Measurements from ENCODE around the gene DICER1.

Gene DICER1

DNA sequence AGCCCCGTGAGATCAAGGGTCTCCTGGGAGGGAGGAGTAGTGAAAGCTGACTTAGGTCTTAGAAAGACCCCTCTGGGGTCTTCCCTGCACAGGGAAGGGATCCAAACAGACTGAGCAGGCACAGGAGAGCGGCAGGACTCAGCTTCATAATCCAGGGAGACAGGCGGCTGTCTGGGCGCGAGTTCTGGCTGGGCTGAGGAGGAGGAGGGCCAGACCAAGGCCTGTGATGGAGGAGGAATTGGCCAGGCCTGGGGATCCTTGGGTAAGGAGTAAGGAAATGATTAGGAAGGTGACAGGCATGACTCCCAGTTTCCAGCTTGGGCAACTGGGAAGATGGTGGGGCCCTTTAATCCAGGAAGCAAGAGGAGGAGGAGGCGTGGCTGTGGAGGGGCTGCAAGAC lies 93.1 kb downstream of the DICER1 start:
- in situ Hi-C loops (cut with HindIII; ENCODE audit: low sequenced_read_pairs) = loop anchor here (5.0 kb wide), 1 partner anchor 37 kb away; no protein-coding TSS in a partner anchor

DNA sequence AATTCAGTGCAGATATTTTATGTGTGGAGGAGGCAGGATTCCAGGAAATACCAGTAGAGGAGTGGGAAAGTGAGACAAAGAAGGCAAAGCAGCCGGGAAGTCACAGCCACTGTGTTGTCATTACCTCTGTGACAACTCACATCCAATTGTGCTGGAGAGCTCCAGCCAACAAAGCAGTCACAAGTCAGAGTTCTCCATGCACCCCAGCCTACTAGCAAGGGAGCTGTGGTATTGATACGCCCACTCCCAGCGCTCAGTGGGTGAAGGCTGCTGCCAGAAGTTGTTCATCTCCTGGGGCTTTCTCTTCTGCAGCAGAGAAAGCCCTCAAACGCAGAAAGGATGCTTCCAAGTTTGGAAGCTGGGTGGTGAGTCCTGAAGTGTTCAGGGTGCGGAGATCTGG lies 93.9 kb downstream of the DICER1 start:
- in situ Hi-C loops (cut with HindIII; ENCODE audit: low sequenced_read_pairs) = loop anchor here (5.0 kb wide), 1 partner anchor 36 kb away; no protein-coding TSS in a partner anchor

DNA sequence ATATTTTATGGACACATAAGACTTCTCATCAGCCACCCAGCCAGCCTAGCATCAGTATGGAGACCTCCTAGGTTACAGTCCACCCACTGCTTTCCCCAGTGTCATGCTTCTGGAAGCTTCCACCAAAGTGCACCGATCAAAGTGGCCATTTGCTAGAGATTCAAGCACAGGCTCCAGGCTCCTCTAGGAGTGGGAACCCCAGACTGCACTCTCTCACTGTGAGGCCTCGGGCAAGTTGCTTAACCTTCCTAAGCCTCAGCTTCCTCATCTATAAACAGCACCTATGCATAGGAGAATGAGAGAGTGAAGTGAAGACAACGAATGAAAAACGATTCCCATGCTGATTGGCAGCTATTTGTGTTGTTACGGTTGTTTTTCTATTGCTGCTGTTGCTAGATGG lies 94.4 kb downstream of the DICER1 start:
- in situ Hi-C loops (cut with HindIII; ENCODE audit: low sequenced_read_pairs) = loop anchor here (5.0 kb wide), 1 partner anchor 36 kb away; no protein-coding TSS in a partner anchor

DNA sequence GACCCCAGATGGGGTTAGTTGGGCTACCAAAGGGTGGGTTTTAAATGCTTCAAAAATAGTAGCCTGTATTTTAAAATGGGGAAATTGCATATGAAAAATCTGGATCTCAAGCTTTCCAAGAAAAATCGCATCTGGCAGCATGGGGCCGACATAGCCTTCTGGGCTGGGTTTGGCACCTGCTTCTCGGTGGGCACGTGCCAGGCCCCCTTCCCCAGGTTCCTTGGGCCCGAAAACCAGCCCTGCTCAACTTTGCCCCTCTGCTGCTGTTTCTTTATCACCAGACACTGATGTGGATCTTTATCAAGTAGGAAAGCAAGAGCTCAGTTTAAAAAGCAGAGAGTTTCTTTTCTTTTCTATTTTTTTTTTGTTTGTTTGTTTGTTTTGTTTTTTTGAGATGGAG lies 95.1 kb downstream of the DICER1 start:
- in situ Hi-C loops (cut with HindIII; ENCODE audit: low sequenced_read_pairs) = loop anchor here (5.0 kb wide), 1 partner anchor 35 kb away; no protein-coding TSS in a partner anchor

DNA sequence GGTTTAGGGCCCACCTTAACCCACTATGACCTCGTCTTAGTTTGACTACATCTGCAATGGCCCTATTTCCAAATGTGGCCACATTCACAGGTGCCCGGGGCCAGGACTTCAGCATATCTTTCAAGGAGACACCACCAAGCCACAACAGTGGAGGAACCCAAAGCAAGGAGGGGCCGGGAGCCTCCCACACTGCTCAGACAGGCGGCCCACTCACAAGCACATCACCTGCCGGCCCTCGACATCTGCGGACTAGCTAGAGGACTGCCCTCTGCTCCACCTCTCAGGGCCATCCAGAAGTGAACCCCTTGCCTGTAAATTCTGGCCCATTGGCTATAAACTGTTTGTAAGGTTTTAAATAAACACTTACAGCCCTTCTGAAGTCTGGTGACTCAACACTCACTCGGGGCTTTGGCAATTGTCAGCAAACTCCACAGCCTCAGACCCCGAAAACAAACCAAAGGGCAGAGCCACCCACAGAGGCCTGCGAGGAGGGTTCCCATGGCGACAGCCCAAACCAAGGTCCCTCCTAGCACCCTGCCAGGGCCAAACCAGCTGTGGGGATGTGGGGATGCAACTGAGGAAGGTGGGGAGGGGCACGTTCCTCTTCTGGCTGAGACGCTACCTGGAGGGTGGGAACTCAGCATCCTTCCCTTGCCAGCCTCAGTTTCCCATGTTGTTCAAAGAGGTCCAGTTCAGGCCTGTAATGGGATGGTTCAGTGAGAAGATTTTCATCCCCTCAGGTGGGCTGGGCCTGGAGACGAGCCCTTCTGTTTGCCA lies 95.8 kb downstream of the DICER1 start:
- in situ Hi-C loops (cut with HindIII; ENCODE audit: low sequenced_read_pairs) = loop anchor here (5.0 kb wide), 1 partner anchor 34 kb away; no protein-coding TSS in a partner anchor

DNA sequence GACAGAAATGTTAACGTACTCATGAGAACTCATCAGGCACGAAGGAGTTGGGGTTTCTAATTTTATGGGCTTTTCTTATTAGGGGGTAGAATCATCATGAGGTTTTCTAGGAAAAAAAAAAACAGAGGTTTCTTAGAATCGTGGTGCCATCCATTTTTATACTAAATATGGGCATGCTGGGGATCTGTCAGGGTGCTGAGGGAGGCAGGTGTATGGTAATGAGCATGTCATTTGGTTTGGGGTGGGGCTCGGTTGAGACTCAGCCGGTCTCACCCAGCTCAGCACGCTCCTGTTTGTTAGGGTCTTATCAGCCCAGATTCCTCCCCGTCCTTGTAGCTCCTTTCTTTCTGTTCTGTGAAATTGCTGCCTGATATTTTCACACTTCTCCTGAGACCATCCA lies 98.2 kb downstream of the DICER1 start:
- in situ Hi-C loops (cut with HindIII; ENCODE audit: low sequenced_read_pairs) = no loop called here

DNA sequence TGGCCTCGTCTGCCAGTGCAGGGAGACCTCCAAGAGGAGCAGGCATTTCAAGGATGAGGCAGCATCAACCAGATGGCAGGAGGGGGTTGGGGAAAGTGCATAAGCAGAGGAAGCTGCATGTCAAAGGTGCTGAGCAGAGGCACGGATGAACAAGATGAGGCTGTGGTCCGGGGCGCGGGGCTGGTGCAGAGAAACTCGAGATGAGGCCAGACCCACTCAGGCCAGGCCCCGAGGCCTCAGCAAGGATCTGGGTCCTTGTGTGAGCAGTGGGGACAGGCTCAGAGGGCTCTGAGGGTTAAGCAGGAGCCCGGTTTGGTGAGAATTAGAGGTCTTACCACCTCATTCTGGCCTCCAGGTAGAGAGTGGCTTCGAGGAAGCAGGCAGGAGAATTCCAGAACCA lies 98.8 kb downstream of the DICER1 start:
- in situ Hi-C loops (cut with HindIII; ENCODE audit: low sequenced_read_pairs) = no loop called here

DNA sequence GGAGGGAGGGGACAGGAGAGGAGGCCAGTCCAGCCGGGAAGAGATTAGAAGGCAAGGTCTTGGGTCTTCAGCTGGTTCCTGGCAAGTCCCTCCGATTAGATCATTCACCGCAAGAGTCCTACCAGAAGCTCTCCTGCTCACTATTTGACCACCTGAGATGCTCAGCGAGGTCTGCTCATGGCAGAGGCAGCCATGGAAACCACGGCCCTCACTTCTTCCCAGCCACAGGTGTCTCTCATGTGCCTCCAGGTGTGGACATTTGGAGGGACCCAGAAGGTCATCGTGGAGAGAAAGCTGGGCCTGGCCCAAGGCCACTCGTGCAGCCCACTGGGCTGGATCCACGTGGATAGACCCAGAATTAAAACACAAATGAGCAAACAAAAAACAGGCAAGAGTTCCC lies 99.5 kb downstream of the DICER1 start:
- in situ Hi-C loops (cut with HindIII; ENCODE audit: low sequenced_read_pairs) = no loop called here

DNA sequence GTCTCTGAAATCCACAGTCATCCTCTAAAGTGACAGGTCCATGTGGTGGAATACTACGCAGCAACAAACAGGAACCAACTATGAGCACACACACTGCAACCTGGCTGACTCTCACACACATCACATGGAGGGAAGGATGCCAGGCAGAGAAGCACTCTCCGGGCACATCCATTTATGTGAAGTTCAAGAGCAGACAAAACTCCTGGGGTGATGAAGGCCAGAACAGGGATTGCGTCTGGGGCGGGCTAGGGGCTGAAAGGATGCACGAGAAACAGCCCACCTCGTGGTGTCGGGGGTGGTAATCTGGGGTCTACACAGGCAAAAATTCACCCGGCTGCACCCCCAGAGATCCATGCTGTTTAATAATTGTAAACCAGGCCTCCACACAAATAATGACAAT lies 100.2 kb downstream of the DICER1 start:
- in situ Hi-C loops (cut with HindIII; ENCODE audit: low sequenced_read_pairs) = no loop called here

DNA sequence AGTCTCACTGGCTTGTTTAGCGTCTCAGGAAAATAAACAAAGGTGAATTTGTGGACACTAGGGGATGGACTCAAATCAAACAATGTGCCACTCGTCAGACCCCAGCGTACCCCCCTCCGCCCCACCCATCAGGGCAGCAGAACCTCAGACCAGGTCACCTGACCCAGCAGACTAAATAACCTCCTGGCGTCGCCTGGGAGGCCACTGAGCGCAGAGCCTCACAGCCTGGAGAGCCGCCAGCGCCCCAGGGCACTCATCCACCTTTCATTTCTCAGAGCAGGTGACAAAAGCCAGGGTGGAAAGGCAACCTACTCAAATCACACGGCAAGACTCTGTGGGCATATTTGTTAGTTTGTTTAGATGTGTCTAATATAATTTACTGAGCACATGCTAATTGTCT lies 100.9 kb downstream of the DICER1 start:
- in situ Hi-C loops (cut with HindIII; ENCODE audit: low sequenced_read_pairs) = no loop called here

DNA sequence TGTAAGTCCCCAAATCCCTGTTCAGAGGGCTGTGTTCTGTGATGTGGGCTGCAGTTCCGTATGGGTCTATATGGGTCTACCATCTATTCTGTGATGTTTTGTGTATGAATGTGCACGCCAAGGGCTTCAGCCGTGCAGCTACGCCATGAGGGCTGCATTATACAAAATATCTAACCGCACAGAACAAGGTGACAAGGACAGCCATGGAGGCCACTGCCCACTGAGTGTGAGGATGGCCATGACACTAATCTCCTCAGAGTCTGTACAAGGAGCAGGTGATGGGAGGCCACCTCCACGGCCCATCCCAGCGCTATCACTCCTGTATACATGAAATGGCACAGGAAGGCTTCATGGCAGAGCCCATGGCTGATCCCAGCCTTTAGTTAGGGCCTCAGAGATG lies 102.0 kb downstream of the DICER1 start:
- in situ Hi-C loops (cut with HindIII; ENCODE audit: low sequenced_read_pairs) = no loop called here

DNA sequence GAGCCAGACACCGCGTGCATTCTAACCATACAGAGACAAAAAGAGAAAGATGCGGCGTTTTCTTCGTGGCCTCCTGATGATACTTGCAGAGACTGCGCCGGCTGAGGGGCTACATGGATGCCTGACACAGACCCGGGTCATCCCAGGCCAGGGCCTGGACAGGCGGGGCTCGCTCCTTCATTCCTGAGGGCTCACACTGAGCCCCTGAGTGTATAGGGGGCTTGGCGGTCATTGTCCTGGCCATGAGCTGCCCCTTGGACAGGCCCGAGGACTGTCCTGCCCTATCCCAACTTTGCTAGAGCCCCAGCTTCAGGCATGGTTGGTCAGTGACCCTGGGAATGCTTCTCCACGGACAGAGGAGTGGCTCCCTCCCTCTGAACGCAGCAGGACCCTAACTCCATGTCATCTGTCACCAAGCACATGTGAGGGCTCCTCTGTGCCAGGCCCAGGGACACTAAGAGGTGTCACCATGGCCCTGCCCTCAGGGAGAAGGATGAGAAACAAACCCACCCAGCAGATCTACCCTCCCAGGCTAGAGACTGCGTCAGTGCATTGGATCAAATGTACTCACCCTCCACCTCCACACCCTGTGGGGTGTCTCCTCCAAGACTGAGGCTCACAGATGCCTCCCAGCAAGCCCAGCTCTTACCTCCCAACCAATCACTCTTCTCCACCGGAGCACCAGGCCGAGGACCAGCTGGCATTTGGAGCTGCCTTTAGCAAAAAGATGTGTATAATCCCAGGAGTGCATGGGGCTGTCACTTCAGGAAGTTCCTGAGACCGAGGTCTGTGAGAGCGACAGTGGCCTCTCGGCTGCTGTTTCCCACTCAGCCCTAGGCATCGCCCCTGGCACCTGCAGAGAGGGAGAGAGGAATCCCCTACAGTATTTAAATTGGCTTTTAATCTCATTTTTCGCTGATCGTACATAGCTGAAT lies 102.7 kb downstream of the DICER1 start:
- in situ Hi-C loops (cut with HindIII; ENCODE audit: low sequenced_read_pairs) = no loop called here

DNA sequence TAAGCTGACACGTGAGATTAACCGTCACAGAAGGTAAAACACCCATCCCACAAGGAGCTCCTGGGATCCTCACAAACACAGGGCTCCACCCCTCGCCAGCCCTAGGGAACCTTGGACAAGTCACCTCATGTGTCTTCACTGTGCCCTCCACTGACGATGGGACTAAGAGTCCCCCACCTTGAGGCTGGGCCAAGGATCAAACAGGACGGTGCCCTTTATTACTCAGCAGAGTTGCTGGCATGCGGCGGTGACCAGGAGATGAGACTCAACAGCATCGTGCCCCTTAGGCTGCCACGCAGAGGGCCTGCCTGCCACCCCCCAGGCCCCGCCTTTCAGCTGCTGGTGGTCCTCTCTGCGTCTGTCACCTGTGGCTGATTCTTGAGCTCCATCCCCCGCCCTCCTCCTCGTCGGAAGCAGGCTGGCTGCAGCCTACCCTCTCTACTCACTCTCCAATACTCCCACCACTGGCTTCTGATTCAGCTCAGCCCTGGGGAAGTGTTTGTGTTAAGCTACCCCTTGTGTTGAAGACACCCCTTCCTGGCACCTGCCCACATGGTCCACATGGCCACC lies 105.2 kb downstream of the DICER1 start:
- in situ Hi-C loops (cut with HindIII; ENCODE audit: low sequenced_read_pairs) = no loop called here

DNA sequence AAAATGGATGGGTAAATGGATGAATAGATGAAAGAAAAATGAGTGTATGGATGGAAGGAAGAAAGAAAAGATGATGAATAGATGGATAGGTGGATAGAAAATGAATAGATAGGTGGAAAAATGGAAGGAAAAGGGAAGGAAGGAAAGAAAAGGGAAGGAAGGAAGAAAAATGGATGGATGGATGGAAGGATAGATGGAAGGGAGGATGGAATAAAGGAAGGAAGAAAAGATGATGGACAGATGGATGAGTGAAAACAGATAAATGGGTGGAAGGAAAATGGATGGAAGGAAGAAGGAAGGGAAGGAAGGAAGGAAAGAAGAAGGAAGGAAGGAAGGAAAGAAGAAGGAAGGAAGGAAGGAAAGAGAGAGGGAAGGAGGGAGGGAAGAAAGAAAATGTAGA lies 107.4 kb downstream of the DICER1 start:
- in situ Hi-C loops (cut with HindIII; ENCODE audit: low sequenced_read_pairs) = no loop called here

DNA sequence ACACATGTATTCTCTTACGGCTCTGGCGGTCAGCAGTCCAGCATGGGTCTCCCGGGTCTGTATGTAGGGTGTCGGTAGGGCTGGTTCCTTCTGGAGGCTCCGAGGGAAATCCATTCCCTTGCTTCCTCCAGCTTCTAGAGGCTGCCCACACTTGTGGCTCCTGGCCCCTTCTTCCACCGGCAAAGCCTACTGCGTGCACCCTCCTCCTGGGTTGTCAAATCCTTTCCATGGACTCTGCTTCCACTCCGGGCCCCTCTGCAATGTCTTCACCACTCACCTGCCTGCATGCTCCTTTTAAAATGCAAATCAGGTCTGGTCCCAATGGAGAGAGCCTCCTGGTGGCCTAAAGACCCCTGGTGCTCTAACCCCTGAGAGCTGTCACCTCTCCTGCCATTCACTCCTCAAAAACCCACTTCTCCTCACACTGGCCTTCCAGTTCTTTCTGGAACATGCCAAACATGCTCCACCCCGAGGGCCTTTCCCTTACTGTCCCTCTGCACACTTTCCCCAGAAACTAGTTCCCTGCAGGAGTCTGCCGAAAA lies 108.5 kb downstream of the DICER1 start:
- in situ Hi-C loops (cut with HindIII; ENCODE audit: low sequenced_read_pairs) = no loop called here

DNA sequence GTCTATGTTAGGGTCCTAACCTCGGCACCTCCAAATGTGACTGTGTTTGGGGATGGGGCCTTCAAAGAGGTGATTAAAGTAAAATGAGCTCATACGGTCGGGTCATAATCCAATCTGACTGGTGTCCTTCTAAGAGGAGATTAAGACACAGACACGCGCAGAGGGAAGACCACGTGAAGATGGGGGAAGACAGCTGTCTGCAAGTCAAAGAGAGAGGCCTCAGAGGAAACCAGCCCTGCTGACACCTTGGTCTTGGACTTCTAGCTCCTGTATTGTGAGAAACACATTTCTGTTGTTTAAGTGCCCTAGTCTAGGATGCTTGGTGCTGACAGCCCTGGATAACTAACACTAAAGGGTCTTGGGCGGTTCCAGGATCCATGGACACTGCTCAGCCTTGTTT lies 109.6 kb downstream of the DICER1 start:
- in situ Hi-C loops (cut with HindIII; ENCODE audit: low sequenced_read_pairs) = no loop called here

DNA sequence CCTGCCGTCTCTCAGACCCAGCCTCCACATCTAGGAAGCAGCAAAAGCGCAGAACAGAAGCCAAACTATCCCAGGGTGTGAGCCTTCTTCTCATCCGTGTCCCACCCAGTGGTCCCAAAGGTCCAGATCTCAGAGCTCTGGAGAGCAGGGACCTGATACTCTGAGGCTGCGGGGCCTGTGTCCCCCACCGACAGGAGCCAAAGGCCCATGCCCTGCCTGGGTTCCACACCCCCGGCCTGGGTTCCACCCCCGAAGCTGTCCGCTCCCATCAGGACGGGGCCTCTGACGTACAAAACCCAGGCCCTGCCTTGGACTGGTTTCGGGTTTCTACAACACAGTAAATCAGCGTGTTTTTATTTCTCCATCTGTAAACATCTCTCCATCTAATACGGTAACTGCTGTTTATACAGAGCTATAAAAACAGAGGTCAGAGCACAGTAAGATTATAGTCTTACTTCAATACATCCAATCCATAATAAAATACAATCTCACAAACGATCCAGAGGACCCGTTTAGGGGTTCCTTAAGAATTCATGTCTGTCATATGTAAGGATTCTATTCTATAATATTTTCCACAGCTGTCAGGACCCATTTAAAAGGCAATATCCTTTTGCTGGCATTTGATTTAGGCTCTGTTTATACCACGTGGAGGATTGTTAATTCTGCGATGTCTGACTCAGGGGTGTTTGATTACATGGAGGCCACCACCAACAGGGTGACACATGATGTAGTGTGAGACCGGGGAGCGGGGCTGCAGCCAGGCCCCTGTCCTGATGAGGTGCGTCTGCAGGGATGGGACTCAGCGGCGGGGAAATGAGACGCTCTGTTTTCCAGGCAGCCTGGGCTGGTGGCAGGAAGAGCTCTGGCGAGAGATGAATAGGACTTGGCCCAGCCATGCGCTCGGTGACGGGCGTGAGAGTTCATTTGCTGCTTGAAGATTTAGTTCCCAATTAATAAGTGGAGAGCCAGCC lies 110.3 kb downstream of the DICER1 start:
- in situ Hi-C loops (cut with HindIII; ENCODE audit: low sequenced_read_pairs) = no loop called here

DNA sequence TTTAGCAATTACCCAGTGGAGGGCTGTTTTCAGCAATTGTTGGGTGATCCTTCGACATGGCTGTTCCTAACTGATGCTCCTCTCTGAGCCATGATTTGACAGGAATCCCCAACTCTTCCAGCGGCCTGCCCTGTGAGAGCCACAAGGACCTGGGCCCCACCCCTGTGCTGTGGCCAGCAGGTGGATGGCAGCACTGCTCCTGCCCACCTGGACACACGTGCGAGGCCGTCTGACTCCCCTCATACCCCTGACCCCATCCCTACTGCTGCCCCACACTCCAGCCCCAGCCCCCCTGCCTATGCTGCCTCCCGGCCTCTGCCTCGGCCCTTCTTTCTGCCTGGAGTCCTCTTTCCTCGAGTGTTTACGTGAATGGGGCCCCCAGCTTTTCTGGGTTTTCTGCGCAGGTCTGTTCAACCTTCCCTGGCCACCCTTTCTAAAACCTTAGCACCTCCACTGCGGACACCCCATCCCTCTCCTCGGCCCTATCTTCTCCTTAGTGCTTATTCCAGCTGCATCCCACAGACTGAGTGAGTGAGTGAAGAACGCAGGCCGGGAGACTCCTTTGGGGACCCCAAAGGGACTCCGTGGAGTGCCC lies 111.4 kb downstream of the DICER1 start:
- in situ Hi-C loops (cut with HindIII; ENCODE audit: low sequenced_read_pairs) = no loop called here

DNA sequence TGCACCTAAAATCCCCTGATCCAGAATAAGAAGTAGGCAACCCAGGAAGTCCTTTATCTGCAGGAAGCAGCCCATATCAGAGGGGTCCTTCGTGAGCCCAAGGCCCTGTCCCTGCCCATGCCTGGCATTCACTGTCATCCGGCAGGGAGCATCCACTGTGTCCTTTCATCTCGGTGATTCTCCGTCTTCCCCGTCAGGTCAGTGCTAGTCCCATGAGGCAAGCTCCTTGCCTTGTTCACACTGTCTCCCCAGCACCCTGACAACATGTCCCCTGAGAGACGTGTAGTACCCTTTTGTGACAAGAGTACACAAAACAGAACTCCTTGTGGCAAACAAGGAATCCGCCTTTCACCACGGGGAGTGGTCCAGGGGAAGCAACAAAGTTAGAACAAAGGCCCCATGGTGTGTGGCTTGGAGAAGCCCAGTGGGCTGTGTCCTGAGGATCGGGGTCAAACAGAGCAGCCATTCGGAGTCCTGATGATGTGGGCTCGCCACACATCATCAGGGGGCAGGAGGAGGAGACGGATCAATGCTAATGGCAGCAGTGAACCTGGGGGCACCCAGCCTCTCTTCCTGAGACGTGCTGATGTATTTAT lies 112.1 kb downstream of the DICER1 start:
- in situ Hi-C loops (cut with HindIII; ENCODE audit: low sequenced_read_pairs) = no loop called here

All from endothelial cell of hepatic sinusoid (primary cell).